WI38 (cell line): Measurements from ENCODE around the gene CTIF.
A peak's percentile ranks its signal among the peaks of the same experiment; 100 is the strongest.

Experiments used
- H3K4me3 ChIP-seq: 2 replicates; pipeline ENCODE4 v1.5.1; 2011; ENCODE audit warnings: low read depth, mild to moderate bottlenecking, control low read depth, low read length
- TF ChIP-seq, protein P1 (sequence below): IDR thresholded peaks from 2 replicates; pipeline ENCODE4 v1.5.1; 2012; ENCODE audit warnings: low read depth, mild to moderate bottlenecking, control low read depth, low read length

The CTIF gene

DNA sequence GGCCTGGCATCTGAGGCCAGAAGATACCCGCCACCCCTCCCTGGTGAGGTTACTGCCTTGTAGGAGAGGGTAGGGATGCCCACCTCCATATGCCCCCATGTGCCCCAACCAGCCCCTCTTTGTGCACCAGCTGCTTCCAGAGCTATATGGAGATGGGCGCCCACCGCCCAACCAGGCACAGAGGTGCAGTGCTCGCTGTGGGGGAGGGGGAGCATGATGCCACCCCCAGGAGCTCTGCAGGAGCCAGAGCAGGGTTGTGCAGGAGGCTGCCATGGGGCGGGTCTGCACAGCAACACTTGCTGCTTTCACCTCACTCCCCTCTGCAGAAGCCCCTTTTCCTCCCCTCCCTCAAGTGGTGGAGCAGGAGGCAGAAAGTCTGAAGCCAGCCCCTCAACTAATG is 237.3 kb downstream of the CTIF start:
- no peak overlapping the region for H3K4me3 ChIP-seq
- TF ChIP-seq, protein P1, sequence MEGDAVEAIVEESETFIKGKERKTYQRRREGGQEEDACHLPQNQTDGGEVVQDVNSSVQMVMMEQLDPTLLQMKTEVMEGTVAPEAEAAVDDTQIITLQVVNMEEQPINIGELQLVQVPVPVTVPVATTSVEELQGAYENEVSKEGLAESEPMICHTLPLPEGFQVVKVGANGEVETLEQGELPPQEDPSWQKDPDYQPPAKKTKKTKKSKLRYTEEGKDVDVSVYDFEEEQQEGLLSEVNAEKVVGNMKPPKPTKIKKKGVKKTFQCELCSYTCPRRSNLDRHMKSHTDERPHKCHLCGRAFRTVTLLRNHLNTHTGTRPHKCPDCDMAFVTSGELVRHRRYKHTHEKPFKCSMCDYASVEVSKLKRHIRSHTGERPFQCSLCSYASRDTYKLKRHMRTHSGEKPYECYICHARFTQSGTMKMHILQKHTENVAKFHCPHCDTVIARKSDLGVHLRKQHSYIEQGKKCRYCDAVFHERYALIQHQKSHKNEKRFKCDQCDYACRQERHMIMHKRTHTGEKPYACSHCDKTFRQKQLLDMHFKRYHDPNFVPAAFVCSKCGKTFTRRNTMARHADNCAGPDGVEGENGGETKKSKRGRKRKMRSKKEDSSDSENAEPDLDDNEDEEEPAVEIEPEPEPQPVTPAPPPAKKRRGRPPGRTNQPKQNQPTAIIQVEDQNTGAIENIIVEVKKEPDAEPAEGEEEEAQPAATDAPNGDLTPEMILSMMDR: no peak

DNA sequence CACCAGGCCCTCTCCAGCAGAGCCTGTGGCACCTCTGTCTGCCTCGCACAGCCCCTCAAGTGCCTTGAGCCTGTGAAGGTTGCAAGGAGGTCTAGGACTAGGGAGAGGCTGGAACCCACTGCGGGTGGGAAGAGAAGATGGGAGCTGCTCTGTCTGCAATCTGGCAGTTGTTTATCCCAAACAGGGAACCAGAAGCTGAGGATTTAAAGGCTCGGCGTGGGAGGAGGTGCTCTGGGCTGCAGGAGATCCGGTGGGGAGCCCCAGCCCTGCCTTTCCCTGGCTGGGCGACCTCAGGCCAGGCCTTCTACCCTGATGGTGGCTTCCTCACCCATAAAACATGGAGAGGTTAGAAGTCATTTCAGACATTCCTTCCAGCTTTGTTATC is 237.8 kb downstream of the CTIF start:
- H3K4me3 ChIP-seq: no peak overlapping the region
- TF ChIP-seq, protein P1: no peak

DNA sequence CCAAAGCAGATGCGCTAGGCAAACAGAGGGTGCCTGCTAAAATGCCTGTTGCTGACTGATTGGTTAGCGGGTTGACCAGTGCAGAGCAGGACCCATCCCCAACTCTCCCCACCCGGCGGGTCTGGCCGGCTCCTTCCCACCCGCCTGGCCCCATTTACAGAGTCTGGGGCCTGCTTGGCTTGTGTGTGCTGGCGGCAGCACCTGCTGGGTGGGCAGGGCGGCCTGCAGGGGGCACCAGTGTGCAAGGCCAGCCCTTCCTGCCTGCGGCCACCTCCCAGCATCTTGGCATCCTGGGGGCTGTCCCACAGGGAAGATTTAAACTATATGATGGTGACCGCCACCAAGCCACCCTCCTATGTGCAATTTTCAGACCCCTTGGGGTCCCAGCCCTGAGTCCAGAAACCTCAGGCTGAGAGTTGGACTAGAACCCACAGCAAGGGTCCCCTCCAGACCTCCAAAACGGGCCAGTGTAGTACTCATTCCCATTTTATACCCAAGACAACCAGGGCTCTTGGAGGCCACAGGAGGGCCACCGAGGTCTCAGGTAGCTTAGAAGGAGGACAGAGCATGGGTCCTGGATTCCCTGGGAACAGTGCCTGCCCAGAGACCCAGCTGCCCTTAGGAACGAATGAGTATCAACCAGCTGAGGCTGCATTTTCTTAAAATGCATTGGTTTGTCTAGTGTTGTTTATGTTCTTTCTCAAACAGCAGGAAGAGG is 238.4 kb downstream of the CTIF start:
- TF ChIP-seq, protein P1: peak; percentile 75

DNA sequence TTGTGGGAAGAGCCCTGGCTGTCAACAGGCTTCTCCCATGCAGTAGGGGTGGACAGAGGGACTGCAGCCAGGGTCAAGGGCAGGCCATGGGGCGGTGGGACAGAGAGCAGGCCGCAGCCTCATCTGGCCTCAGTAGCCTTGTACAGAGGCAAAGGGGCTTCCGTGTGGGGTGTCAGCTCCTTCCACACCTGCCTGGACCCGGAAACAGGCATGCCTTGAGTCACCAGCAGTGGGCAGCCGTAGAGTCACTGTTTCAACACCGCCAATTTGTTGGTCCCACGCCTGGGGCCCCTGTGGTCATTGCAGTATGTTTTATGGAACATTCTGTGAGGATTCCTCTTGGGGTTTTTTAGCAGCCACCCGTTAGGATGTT is 238.9 kb downstream of the CTIF start:
- TF ChIP-seq, protein P1: no peak
- H3K4me3 ChIP-seq: no peak overlapping the region

More for the DNA sequence above, 238.4 kb downstream of the CTIF start:
- H3K4me3 ChIP-seq: no peak overlapping the region

DNA sequence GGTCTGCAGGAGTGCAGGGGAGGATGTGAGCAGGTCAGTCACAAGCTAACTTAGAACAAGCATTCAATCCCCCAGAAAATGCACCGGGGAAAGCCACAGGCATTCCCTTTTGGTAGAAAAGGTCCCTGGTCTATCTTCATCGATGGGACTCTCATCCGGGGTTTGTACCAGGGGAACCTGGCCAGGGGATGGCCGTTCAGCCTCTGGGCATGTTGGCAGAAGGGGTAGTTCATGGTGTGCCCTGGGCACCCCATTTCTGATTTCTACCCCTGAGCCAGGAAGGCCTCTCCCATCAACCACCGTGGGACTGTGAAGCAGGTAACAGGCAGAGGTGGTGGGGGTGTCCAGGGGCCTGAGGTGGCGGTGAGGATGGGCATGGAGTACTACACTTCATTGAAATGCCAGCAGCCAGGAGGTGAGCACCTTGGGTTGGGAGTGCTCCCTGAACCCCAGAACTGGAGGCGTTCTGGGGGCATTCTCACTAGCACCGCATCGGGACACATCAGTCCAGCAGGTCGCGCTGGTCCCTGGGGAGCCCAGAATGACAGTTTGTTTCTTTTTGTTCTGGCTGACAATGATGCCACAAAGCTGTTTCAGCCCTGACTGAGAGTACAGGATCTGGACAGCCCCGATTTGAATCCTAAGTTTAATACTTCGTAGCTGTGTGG is 239.6 kb downstream of the CTIF start:
- no peak overlapping the region for H3K4me3 ChIP-seq
- TF ChIP-seq, protein P1: no peak

DNA sequence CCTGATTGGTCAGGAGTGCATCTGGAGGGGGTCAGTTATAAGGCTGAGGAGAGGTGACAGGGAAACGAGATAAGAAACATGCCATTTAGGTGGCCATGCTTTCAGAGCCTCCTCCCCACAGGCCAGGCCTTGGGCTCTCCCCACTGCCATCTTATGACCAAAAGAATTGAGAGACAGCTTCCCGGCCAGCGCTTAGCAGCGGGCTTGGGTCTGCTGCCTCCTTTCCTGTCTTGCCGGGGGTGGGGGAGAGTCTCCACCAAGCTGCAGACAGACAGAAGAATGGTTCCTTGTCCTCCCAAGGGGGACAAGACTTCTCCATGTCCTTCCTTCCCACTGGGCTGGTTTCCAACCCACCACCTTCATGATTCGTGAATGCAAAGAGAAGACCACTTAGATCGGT is 240.6 kb downstream of the CTIF start:
- TF ChIP-seq, protein P1: no peak

DNA sequence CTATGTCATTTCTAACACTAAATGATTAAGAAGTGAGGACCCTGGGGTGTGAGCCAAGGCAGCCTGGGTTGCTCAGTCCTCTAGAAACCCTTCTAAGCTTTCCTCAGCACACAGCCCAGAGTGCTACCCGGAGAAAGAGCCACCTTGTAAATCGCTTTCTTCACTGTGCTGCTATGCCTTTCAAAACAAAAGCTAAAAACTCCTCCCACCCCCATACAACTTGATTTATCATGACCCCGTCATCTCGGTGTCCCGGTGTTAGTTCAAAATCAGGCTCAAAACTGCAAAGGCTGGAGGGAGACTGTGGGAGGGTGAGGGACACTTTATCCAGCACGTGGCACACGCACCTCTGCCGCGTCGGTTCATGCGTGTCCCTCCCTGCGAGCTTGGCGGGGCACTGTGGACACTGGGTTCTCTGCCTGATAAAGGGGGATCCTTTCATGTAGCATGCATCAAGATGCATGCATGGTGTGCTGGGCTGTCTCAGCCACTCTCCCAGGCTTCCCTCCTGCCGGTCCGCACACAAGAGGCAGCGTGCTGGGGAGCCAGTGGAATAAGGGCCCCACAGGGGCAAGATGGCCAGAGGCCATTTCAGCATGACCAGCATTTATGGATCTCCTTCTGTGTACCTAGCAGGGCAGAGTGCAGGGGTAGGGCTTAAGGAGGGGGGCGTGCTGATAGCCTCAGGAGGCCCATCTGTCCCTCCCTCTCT is 241.5 kb downstream of the CTIF start:
- TF ChIP-seq, protein P1: no peak
- H3K4me3 ChIP-seq: no peak overlapping the region

More for the DNA sequence above, 240.6 kb downstream of the CTIF start:
- no peak overlapping the region for H3K4me3 ChIP-seq
